Measurements from ENCODE around the gene FOXP1. TPM values are rescaled to one million over a fixed set of nuclear protein-coding genes. Genes with fewer than 3 reads are reported as not detected.

Gene FOXP1
- total and polyA plus RNA-seq, 2 of the 13 experiments (the other 11 are each of a cell fraction or from before 2014, with no cell fraction given): 40.4 to 59.0 TPM

- TF ChIP-seq HNF1A (IDR thresholded peaks at IDR 0.05; ENCODE audit: low read depth): no peak
- no peak; the same call in 1 of the 2 replicates for TF ChIP-seq HNF1A (CRISPR knock-in tag; IDR thresholded peaks at IDR 0.05; ENCODE audit: borderline replicate concordance)
- no peak for TF ChIP-seq ZNF629 (CRISPR knock-in tag; conservative IDR thresholded peaks at IDR 0.05)
- TF ChIP-seq HOMEZ (CRISPR knock-in tag; IDR thresholded peaks at IDR 0.05; ENCODE audit: low read depth): no peak
- no peak for TF ChIP-seq ZNF891 (CRISPR knock-in tag; IDR thresholded peaks at IDR 0.05)
- no peak for TF ChIP-seq PATZ1 (CRISPR knock-in tag; IDR thresholded peaks at IDR 0.05)
- peak; percentile 93 for TF ChIP-seq GATAD2A (CRISPR knock-in tag; IDR thresholded peaks at IDR 0.05)
- TF ChIP-seq ZBTB42 (CRISPR knock-in tag; IDR thresholded peaks at IDR 0.05): no peak
- no peak for TF ChIP-seq HOXD1 (CRISPR knock-in tag; IDR thresholded peaks at IDR 0.05)
- peak; percentile 57; the same call in 1 of the 2 replicates for TF ChIP-seq MED13 (CRISPR knock-in tag; IDR thresholded peaks at IDR 0.05)
- no peak for TF ChIP-seq SRF (IDR thresholded peaks at IDR 0.05; ENCODE audit: low read depth, low read length)
- no peak for TF ChIP-seq ZFY (CRISPR knock-in tag; IDR thresholded peaks at IDR 0.05)
- no peak for TF ChIP-seq CREB1 (IDR thresholded peaks at IDR 0.05)
- TF ChIP-seq CREB1 (CRISPR knock-in tag; IDR thresholded peaks at IDR 0.05): no peak; the same call in 1 of the 2 replicates
- TF ChIP-seq ZEB1 (IDR thresholded peaks at IDR 0.05; ENCODE audit: insufficient replicate concordance, low read depth): no peak
- TF ChIP-seq DBP (CRISPR knock-in tag; IDR thresholded peaks at IDR 0.05; ENCODE audit: not compliant biosample characterization): no peak
- TF ChIP-seq DRAP1 (CRISPR knock-in tag; IDR thresholded peaks at IDR 0.05): 0 out of 2 replicates have a peak, but pooled peaks have one; percentile 14
- no peak for TF ChIP-seq PCBP1 (IDR thresholded peaks at IDR 0.05; ENCODE audit: borderline replicate concordance, low read depth, low read length)
These were observed 329.1 kb downstream of the FOXP1 start (continued) for GRCh38 chr3:71254281-71255057.
